ENCODE measurements around the gene MYO6.
"Not testable (repeated sequence)": the region's sequence is repeated elsewhere in the genome, so short reads cannot be mapped to it uniquely, and the experiment has no call there.

Gene MYO6

GRCh38 chr6:75748743-75749538, at the start of gene MYO6:
Gene MYO6 (plus strand): TSS chr6:75749239. CDS start chr6:75817548, 68,309 bp downstream.
- TF ChIP-seq CTCF (IDR thresholded peaks at IDR 0.05) = peak; percentile 12
- TF ChIP-seq ZFX (IDR thresholded peaks at IDR 0.05; ENCODE audit: borderline replicate concordance) = no peak
- H3K27ac ChIP-seq = peak within 1 kb of the TSS; percentile 93

- not testable (repeated sequence) for H3K27ac ChIP-seq
These were observed 40.7 kb upstream of the MYO6 start for GRCh38 chr6:75708334-75708733.

GRCh38 chr6:75711173-75711572, 37.9 kb upstream of the MYO6 start:
- no peak overlapping the region for H3K27ac ChIP-seq
- TF ChIP-seq CTCF (IDR thresholded peaks at IDR 0.05) = no peak
- no peak for TF ChIP-seq ZFX (IDR thresholded peaks at IDR 0.05; ENCODE audit: borderline replicate concordance)

GRCh38 chr6:75719133-75719532, 29.9 kb upstream of the MYO6 start:
- H3K27ac ChIP-seq = peak overlapping the region; percentile 6; the same call in 1 of the 2 replicates
- no peak for TF ChIP-seq CTCF (IDR thresholded peaks at IDR 0.05)
- TF ChIP-seq ZFX (IDR thresholded peaks at IDR 0.05; ENCODE audit: borderline replicate concordance) = no peak

- TF ChIP-seq CTCF (IDR thresholded peaks at IDR 0.05) (no peak), ZFX (IDR thresholded peaks at IDR 0.05; ENCODE audit: borderline replicate concordance) (no peak)
- no peak overlapping the region for H3K27ac ChIP-seq
These were observed 25.7 kb upstream of the MYO6 start for GRCh38 chr6:75723382-75723781.

- TF ChIP-seq ZFX (IDR thresholded peaks at IDR 0.05; ENCODE audit: borderline replicate concordance) = no peak
- no peak for TF ChIP-seq CTCF (IDR thresholded peaks at IDR 0.05)
- no peak overlapping the region for H3K27ac ChIP-seq
These were observed 21.8 kb upstream of the MYO6 start for GRCh38 chr6:75727206-75727605.

- not testable (repeated sequence) for H3K27ac ChIP-seq
These were observed 18.0 kb upstream of the MYO6 start for GRCh38 chr6:75731029-75731428.

- H3K27ac ChIP-seq = peak overlapping the region; percentile 97
- TF ChIP-seq CTCF (IDR thresholded peaks at IDR 0.05) = no peak
- no peak for TF ChIP-seq ZFX (IDR thresholded peaks at IDR 0.05; ENCODE audit: borderline replicate concordance)
These were observed 13.4 kb upstream of the MYO6 start for GRCh38 chr6:75735491-75736186.

Measured in 22Rv1 (cell line).